ENCODE data around the gene CABLES1. TPM values are rescaled to one million over a fixed set of nuclear protein-coding genes. Genes with fewer than 3 reads are reported as not detected.
"Not testable (repeated sequence)": the region's sequence is repeated elsewhere in the genome, so short reads cannot be mapped to it uniquely, and the experiment has no call there.

CABLES1 gene
- total RNA-seq, 2 donors from 2014 or later, result 0.73 TPM; not detected in 1

GRCh38 chr18:23279931-23280330 is 144.6 kb downstream of the CABLES1 start:
- no peaks in the 10 kb centered on the region for H3K9me3 ChIP-seq (ENCODE audit: control insufficient read depth, low read length, poor library complexity, severe bottlenecking)
- H3K4me3 Mint-ChIP-seq, result no peak overlapping the region
- no peaks in the 10 kb centered on the region for H3K36me3 Mint-ChIP-seq (ENCODE audit: low read depth)
- no peaks in the 10 kb centered on the region for H3K27me3 Mint-ChIP-seq
- peaks cover 4% of the 10 kb centered on the region for H3K4me1 Mint-ChIP-seq
- H3K27ac Mint-ChIP-seq, result no peak overlapping the region
- DNase-seq, result no peak
- no peak for ATAC-seq

- DNase-seq (no peak), ATAC-seq (no peak)
- Mint-ChIP-seq H3K36me3 (ENCODE audit: low read depth) (no peaks in the 10 kb centered on the region), H3K4me1 (peaks cover 5% of the 10 kb centered on the region), H3K27me3 (no peaks in the 10 kb centered on the region), H3K27ac (no peak overlapping the region), H3K4me3 (no peak overlapping the region)
- no peaks in the 10 kb centered on the region for H3K9me3 ChIP-seq (ENCODE audit: control insufficient read depth, low read length, poor library complexity, severe bottlenecking)
Observed at GRCh38 chr18:23280844-23281243, 145.6 kb downstream of the CABLES1 start.

GRCh38 chr18:23281626-23282436 is 146.5 kb downstream of the CABLES1 start:
- Mint-ChIP-seq H3K4me1 (peaks cover 5% of the 10 kb centered on the region), H3K27me3 (no peaks in the 10 kb centered on the region), H3K27ac (no peak overlapping the region), H3K4me3 (no peak overlapping the region), H3K36me3 (ENCODE audit: low read depth) (no peaks in the 10 kb centered on the region)
- DNase-seq (no peak), ATAC-seq (no peak)
- H3K9me3 ChIP-seq (ENCODE audit: control insufficient read depth, low read length, poor library complexity, severe bottlenecking), result no peaks in the 10 kb centered on the region

- Mint-ChIP-seq H3K36me3 (ENCODE audit: low read depth) (no peaks in the 10 kb centered on the region), H3K27me3 (no peaks in the 10 kb centered on the region), H3K27ac (no peak overlapping the region), H3K4me1 (peaks cover 5% of the 10 kb centered on the region), H3K4me3 (no peak overlapping the region)
- no peak for ATAC-seq
- no peak for DNase-seq
- no peaks in the 10 kb centered on the region for H3K9me3 ChIP-seq (ENCODE audit: control insufficient read depth, low read length, poor library complexity, severe bottlenecking)
Observed at GRCh38 chr18:23282437-23282781, 147.1 kb downstream of the CABLES1 start.

GRCh38 chr18:23283916-23284430 is 148.7 kb downstream of the CABLES1 start:
- H3K9me3 ChIP-seq (ENCODE audit: control insufficient read depth, low read length, poor library complexity, severe bottlenecking), result no peaks in the 10 kb centered on the region
- H3K27ac Mint-ChIP-seq, result no peak overlapping the region
- DNase-seq (no peak), ATAC-seq (no peak)
- peaks cover 2% of the 10 kb centered on the region for H3K36me3 Mint-ChIP-seq (ENCODE audit: low read depth)
- H3K27me3 Mint-ChIP-seq, result no peaks in the 10 kb centered on the region
- peaks cover 5% of the 10 kb centered on the region for H3K4me1 Mint-ChIP-seq
- no peak overlapping the region for H3K4me3 Mint-ChIP-seq

GRCh38 chr18:23284629-23285028 is 149.3 kb downstream of the CABLES1 start:
- DNase-seq, result no peak
- Mint-ChIP-seq H3K4me3 (no peak overlapping the region), H3K27ac (no peak overlapping the region), H3K27me3 (no peaks in the 10 kb centered on the region), H3K4me1 (peaks cover 5% of the 10 kb centered on the region), H3K36me3 (ENCODE audit: low read depth) (peaks cover 4% of the 10 kb centered on the region)
- no peaks in the 10 kb centered on the region for H3K9me3 ChIP-seq (ENCODE audit: control insufficient read depth, low read length, poor library complexity, severe bottlenecking)
- no peak for ATAC-seq

GRCh38 chr18:23285581-23285980 is 150.3 kb downstream of the CABLES1 start:
- not testable (repeated sequence) for H3K27me3 Mint-ChIP-seq; H3K9me3 ChIP-seq (ENCODE audit: control insufficient read depth, low read length, poor library complexity, severe bottlenecking); DNase-seq; ATAC-seq; H3K27ac Mint-ChIP-seq; H3K36me3 Mint-ChIP-seq (ENCODE audit: low read depth); H3K4me1 Mint-ChIP-seq; H3K4me3 Mint-ChIP-seq

- ATAC-seq, result no peak
- Mint-ChIP-seq H3K4me1 (no peaks in the 10 kb centered on the region), H3K36me3 (ENCODE audit: low read depth) (peaks cover 7% of the 10 kb centered on the region), H3K4me3 (no peak overlapping the region), H3K27ac (no peak overlapping the region), H3K27me3 (no peaks in the 10 kb centered on the region)
- H3K9me3 ChIP-seq (ENCODE audit: control insufficient read depth, low read length, poor library complexity, severe bottlenecking), result no peaks in the 10 kb centered on the region
- DNase-seq, result no peak
Observed at GRCh38 chr18:23291456-23292205, 156.3 kb downstream of the CABLES1 start.

GRCh38 chr18:23300231-23300805 is 165.0 kb downstream of the CABLES1 start:
- no peaks in the 10 kb centered on the region for H3K36me3 Mint-ChIP-seq (ENCODE audit: low read depth)
- DNase-seq, result no peak
- H3K4me1 Mint-ChIP-seq, result no peaks in the 10 kb centered on the region
- no peaks in the 10 kb centered on the region for H3K9me3 ChIP-seq (ENCODE audit: control insufficient read depth, low read length, poor library complexity, severe bottlenecking)
- no peak overlapping the region for H3K27ac Mint-ChIP-seq
- H3K27me3 Mint-ChIP-seq, result no peaks in the 10 kb centered on the region
- H3K4me3 Mint-ChIP-seq, result no peak overlapping the region
- ATAC-seq, result no peak

GRCh38 chr18:23301972-23302371 is 166.7 kb downstream of the CABLES1 start:
- DNase-seq (no peak), ATAC-seq (no peak)
- Mint-ChIP-seq H3K27ac (no peak overlapping the region), H3K27me3 (no peaks in the 10 kb centered on the region), H3K4me1 (no peaks in the 10 kb centered on the region), H3K36me3 (ENCODE audit: low read depth) (no peaks in the 10 kb centered on the region), H3K4me3 (no peak overlapping the region)
- H3K9me3 ChIP-seq (ENCODE audit: control insufficient read depth, low read length, poor library complexity, severe bottlenecking), result no peaks in the 10 kb centered on the region

- no peaks in the 10 kb centered on the region for H3K9me3 ChIP-seq (ENCODE audit: control insufficient read depth, low read length, poor library complexity, severe bottlenecking)
- Mint-ChIP-seq H3K27ac (no peak overlapping the region), H3K27me3 (no peaks in the 10 kb centered on the region), H3K4me3 (no peak overlapping the region), H3K4me1 (peaks cover 3% of the 10 kb centered on the region), H3K36me3 (ENCODE audit: low read depth) (no peaks in the 10 kb centered on the region)
- DNase-seq (no peak), ATAC-seq (no peak)
Observed at GRCh38 chr18:23302511-23302850, 167.2 kb downstream of the CABLES1 start.

- Mint-ChIP-seq H3K4me1 (peaks cover 8% of the 10 kb centered on the region), H3K36me3 (ENCODE audit: low read depth) (no peaks in the 10 kb centered on the region), H3K27ac (no peak overlapping the region), H3K27me3 (no peaks in the 10 kb centered on the region), H3K4me3 (no peak overlapping the region)
- no peaks in the 10 kb centered on the region for H3K9me3 ChIP-seq (ENCODE audit: control insufficient read depth, low read length, poor library complexity, severe bottlenecking)
- DNase-seq (no peak), ATAC-seq (no peak)
Observed at GRCh38 chr18:23302851-23303527, 167.7 kb downstream of the CABLES1 start.

- no peak for ATAC-seq
- Mint-ChIP-seq H3K4me1 (peaks cover 19% of the 10 kb centered on the region), H3K27ac (no peak overlapping the region), H3K27me3 (no peaks in the 10 kb centered on the region), H3K4me3 (no peak overlapping the region), H3K36me3 (ENCODE audit: low read depth) (peaks cover 2% of the 10 kb centered on the region)
- H3K9me3 ChIP-seq (ENCODE audit: control insufficient read depth, low read length, poor library complexity, severe bottlenecking), result no peaks in the 10 kb centered on the region
- DNase-seq, result no peak
Observed at GRCh38 chr18:23306822-23307221, 171.5 kb downstream of the CABLES1 start.

Measured in T-helper 17 cell (primary cell).